Hepatocyte (in vitro differentiated cells): ENCODE data around the gene SLC26A9.

Source experiments
- CTCF ChIP-seq: fragments of 200-600 bp; sonication (generic); IDR thresholded peaks from 2 replicates; pipeline ENCODE4 v1.5.1; 2016; ENCODE audit warnings: antibody characterized with exemption, mild to moderate bottlenecking; ENCODE audit not compliant: poor library complexity
- EZH2 ChIP-seq: fragments of 200-600 bp; sonication (generic); IDR thresholded peaks from 2 replicates; pipeline ENCODE4 v1.6.1; 2016; ENCODE audit warnings: antibody characterized with exemption, mild to moderate bottlenecking, borderline replicate concordance

GRCh38 chr1:205913451-205914154, 29.7 kb downstream of the SLC26A9 start:
- TF ChIP-seq CTCF (no peak), EZH2 (no peak)
